Left lung (tissue), 10 donors: ENCODE measurements around the gene CELF5. TPM values are rescaled to one million over a fixed set of nuclear protein-coding genes. Genes with fewer than 3 reads are reported as not detected.
"Not testable (repeated sequence)": the region's sequence is repeated elsewhere in the genome, so short reads cannot be mapped to it uniquely, and the experiment has no call there.

ENCODE experiments used
- ATAC-seq: fragments of 200-7000 bp; cut with Tn5 transposase; one replicate; pipeline ENCODE4 v1.9.1; 2020; ENCODE audit warnings: moderate library complexity
- DNase-seq, 4 donors: peaks; one replicate each; pipeline ENCODE4 v3.0.0-alpha.2; 2013 to 2020
- H3K27ac ChIP-seq, 2 donors: fragments of 200-600 bp; sonication (generic) in 1 of 2; one replicate each; pipeline versions ENCODE4 v1.5.0 to v1.8.0; 2020 to 2021
- H3K27me3 ChIP-seq, 2 donors: fragments of 200-600 bp; sonication (generic) in 1 of 2; one replicate each; pipeline versions ENCODE4 v1.5.0 to v1.8.0; 2020 to 2021
- H3K36me3 ChIP-seq, 2 donors: fragments of 200-600 bp; sonication (generic) in 1 of 2; one replicate each; pipeline versions ENCODE4 v1.5.0 to v1.8.0; 2020 to 2021
- H3K4me1 ChIP-seq, 2 donors: fragments of 200-600 bp; one replicate each; pipeline ENCODE4 v1.8.0; 2021
- H3K4me3 ChIP-seq, 2 donors: fragments of 200-600 bp; sonication (generic) in 1 of 2; one replicate each; pipeline versions ENCODE4 v1.5.0 to v1.8.0; 2020 to 2021; ENCODE audit warnings: mild to moderate bottlenecking in 1 of 2
- H3K9me3 ChIP-seq, 2 donors: fragments of 200-600 bp; sonication (generic) in 1 of 2; one replicate each; pipeline versions ENCODE4 v1.5.0 to v1.8.0; 2020 to 2021
- intact Hi-C, 2 donors: fragments of 100-400 bp; cut with DNase I; formaldehyde crosslinking; loops; one replicate each; pipeline versions ENCODE4 v1.11.2 to v1.14.2; 2022
- polyA plus RNA-seq, 6 donors: library from polyadenylated mRNA; unstranded; fragments of 120-200 nt; gene quantifications; one replicate each; pipeline ENCODE4 v1.2.1, GENCODE V29; 2013; ENCODE audit not compliant: insufficient read length in 6 of 6
- total RNA-seq, 2 donors: library from RNA; stranded (reverse); fragmentation: NEBNext Ultra II Directional; extraction: Animal tissue kit (Norgen Biotek cat#: 25700); gene quantifications; one replicate each; pipeline ENCODE4 v1.2.1, GENCODE V29; 2021
- TF ChIP-seq, protein P1 (sequence below), 2 donors: fragments of 200-600 bp; sonication (generic) in 1 of 2; IDR thresholded peaks; one replicate each; pipeline versions ENCODE4 v1.5.0 to v1.8.0; 2021; ENCODE audit warnings: antibody characterized with exemption in 2 of 2
- donor health status: DM: no; HTN: yes; CAD: no.
- donor health status: DM: no; HTN: no; CAD: no.

Gene CELF5
- total and polyA plus RNA-seq, 8 donors: 0.38 to 3.9 (median 2.2) TPM; not detected in 1

DNA sequence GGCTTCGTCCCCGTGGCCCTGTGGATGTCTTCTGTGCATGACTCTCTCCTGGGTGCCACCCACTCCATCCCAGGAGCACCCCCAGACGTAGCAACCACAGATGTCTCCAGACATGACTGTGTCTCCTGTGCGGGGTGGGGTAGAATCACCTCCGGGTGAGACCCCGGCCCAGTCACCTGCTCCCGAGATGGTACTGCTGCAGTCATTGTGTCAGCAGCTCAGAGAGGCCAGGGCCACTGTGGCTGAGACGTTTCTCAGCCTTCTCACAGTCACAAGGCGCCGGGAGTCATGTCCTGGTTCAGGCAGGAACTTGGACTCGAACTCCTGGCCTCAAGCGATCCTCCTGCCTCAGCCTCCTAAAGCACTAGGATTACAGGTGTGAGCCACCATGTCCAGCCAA, 22.1 kb upstream of the CELF5 start:
- Histone ChIP-seq H3K4me3 (no peak overlapping the region), H3K9me3 (no peaks in the 10 kb centered on the region), H3K27ac (no peak overlapping the region), H3K36me3 (peaks cover 0 to 98% of the 10 kb centered on the region in 2 donors), H3K4me1 (no peaks in the 10 kb centered on the region), H3K27me3 (no peaks in the 10 kb centered on the region)
- ATAC-seq (no peak), DNase-seq (peak in 1 of 4 donors; percentile 57)
- intact Hi-C loops: no loop called here
- TF ChIP-seq, protein P1, sequence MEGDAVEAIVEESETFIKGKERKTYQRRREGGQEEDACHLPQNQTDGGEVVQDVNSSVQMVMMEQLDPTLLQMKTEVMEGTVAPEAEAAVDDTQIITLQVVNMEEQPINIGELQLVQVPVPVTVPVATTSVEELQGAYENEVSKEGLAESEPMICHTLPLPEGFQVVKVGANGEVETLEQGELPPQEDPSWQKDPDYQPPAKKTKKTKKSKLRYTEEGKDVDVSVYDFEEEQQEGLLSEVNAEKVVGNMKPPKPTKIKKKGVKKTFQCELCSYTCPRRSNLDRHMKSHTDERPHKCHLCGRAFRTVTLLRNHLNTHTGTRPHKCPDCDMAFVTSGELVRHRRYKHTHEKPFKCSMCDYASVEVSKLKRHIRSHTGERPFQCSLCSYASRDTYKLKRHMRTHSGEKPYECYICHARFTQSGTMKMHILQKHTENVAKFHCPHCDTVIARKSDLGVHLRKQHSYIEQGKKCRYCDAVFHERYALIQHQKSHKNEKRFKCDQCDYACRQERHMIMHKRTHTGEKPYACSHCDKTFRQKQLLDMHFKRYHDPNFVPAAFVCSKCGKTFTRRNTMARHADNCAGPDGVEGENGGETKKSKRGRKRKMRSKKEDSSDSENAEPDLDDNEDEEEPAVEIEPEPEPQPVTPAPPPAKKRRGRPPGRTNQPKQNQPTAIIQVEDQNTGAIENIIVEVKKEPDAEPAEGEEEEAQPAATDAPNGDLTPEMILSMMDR (IDR thresholded peaks at IDR 0.05): no peak

DNA sequence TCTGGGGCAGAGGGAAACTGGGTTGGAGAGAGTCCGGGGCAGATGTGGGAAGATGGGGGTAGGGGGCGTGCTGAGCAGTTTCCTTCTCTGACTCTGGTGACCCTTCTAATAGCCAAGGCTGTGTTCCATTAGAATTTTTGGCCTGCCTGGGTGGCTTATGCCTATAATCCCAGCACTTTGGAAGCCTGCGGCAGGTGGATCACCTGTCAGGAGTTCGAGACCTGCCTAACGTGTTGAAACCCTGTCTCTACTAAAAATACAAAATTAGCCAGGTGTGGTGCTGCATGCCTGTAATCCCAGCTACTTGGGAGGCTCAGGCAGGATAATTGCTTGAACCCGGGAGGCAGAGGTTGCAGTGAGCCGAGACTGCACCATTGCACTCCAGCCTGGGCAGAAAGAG, 21.6 kb upstream of the CELF5 start:
- DNase-seq, intact Hi-C loops, H3K9me3 ChIP-seq, H3K27ac ChIP-seq, H3K4me3 ChIP-seq, H3K27me3 ChIP-seq, H3K4me1 ChIP-seq, ATAC-seq: not testable (repeated sequence)
- peaks cover 0 to 98% of the 10 kb centered on the region in 2 donors for H3K36me3 ChIP-seq

DNA sequence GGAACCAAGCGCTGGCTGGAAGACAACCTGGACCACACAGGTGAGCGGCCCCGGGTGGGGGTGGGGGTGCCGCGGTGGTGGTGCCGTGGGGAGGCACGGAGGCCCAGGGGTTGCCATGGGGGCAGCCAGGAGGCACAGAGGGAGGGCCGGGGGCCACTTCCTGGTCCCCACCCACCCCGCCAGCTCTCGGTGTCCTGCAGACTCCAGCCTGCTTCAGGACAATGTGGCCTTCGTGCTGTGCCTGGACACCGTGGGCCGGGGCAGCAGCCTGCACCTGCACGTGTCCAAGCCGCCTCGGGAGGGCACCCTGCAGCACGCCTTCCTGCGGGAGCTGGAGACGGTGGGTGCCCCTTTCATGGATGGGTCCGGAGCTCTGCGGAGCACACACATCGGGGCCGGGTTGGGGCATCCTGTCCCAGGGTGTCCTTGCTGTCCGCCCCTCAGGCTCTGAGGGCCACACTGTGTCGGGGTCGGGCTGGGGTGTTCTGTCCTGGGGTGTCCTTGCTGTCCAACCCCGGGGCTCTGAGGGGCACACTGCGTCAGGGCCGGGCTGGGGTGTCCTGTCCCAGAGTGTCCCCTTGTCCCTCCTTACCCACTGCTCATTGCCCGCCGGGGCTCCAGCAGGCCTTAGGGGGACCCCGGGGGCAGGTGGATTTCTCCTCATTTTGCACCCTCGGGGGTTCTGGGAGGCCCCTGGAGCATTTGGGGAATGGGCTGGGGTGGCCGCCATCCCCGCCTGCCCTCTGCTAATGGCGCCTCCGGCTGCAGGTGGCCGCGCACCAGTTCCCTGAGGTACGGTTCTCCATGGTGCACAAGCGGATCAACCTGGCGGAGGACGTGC, 20.4 kb upstream of the CELF5 start:
- H3K4me1 ChIP-seq: no peaks in the 10 kb centered on the region
- H3K9me3 ChIP-seq: no peaks in the 10 kb centered on the region
- intact Hi-C loops: no loop called here
- no peaks in the 10 kb centered on the region for H3K27me3 ChIP-seq
- ATAC-seq: no peak
- peak in 1 of 4 donors; percentile 70 for DNase-seq
- TF ChIP-seq, protein P1 (IDR thresholded peaks at IDR 0.05): no peak
- H3K27ac ChIP-seq: no peak overlapping the region
- peaks cover 0 to 98% of the 10 kb centered on the region in 2 donors for H3K36me3 ChIP-seq
- H3K4me3 ChIP-seq: no peak overlapping the region

DNA sequence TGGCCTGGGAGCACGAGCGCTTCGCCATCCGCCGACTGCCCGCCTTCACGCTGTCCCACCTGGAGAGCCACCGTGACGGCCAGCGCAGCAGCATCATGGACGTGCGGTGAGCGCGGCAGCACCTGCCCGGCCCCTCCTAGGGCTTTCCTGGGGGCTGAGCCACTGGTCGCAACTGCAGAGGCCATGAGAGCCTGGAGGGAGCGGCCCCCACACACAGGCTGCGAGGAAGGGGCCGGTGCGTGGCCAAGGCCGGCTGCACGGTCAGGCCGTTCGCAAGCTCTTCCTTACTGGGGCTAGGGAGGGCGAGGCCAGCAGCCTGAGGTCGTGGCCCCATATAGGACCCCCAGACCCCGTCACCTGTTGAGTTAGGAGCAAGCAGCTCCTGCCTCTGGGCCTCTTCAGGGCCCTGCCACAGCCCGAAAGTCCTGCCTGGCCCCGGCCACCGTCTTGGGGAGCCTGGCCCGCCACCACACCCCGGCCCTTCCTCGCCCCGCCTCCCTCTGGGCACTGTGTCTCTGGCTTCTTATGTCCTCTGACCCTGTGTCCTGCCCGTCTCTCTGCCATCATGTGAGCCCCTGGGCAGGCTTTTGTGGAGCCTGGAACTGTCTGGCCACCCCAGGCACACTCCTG, 19.7 kb upstream of the CELF5 start:
- Histone ChIP-seq H3K9me3 (no peaks in the 10 kb centered on the region), H3K4me1 (no peaks in the 10 kb centered on the region), H3K4me3 (no peak overlapping the region), H3K27me3 (no peaks in the 10 kb centered on the region), H3K36me3 (peaks cover 0 to 98% of the 10 kb centered on the region in 2 donors), H3K27ac (no peak overlapping the region)
- TF ChIP-seq, protein P1 (IDR thresholded peaks at IDR 0.05): no peak
- DNase-seq: peak in 1 of 4 donors; percentile 62
- no peak for ATAC-seq
- intact Hi-C loops: no loop called here

DNA sequence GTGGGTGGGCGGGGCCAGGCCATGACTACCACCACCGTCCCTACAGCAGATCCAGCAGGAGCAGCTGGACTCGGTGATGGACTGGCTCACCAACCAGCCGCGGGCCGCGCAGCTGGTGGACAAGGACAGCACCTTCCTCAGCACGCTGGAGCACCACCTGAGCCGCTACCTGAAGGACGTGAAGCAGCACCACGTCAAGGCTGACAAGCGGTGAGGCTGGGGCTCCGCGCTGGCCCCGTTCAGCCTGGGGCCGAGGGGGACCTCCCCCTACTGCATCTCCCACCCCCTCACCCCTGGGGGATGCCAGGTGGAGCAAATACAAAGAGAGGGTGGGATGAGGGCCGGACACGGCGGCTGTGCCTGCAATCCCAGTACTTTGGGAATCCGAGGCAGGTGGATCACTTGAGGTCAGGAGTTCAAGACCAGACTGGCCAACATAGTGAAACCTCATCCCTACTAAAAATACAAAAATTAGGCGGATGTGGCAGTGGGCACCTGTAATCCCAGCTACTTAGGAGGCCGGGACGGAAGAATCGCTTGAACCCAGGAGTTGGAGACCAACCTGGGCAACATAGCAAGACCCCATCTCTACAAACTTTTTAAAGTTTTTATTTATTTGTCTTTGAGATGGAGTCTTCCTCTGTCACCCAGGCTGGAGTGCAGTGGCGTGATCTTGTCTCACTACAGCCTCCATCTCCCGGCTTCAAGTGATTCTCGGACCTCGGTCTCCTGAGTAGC, 18.1 kb upstream of the CELF5 start:
- Histone ChIP-seq H3K4me1 (no peaks in the 10 kb centered on the region), H3K4me3 (no peak overlapping the region), H3K27ac (no peak overlapping the region), H3K36me3 (peaks cover 0 to 82% of the 10 kb centered on the region in 2 donors), H3K9me3 (no peaks in the 10 kb centered on the region), H3K27me3 (no peaks in the 10 kb centered on the region)
- TF ChIP-seq, protein P1 (IDR thresholded peaks at IDR 0.05): no peak
- peak in 1 of 4 donors; percentile 75 for DNase-seq
- ATAC-seq: no peak
- intact Hi-C loops: no loop called here
